H1 (cell line): ENCODE data around the gene INPP5E. TPM values are rescaled to one million over a fixed set of nuclear protein-coding genes. Genes with fewer than 3 reads are reported as not detected.

Source experiments
- BRCA1 ChIP-seq: IDR thresholded peaks from 2 replicates; pipeline ENCODE4 v1.6.1; 2012; ENCODE audit warnings: low read depth, low read length, improper control_type of control experiment
- HDAC2 ChIP-seq, 2 experiments: fragments of 300-600 bp in 1 of 2; sonication (generic) in 1 of 2; IDR thresholded peaks; 2 replicates each; pipeline ENCODE4 v1.6.1; 2011 to 2012; ENCODE audit warnings: low read depth in 2 of 2, low read length in 2 of 2, mild to moderate bottlenecking in 2 of 2, moderate library complexity in 2 of 2, borderline replicate concordance in 1 of 2, inconsistent platforms in 1 of 2
- HDAC6 ChIP-seq: IDR thresholded peaks from one replicate; pipeline ENCODE4 v1.7.1; 2012; ENCODE audit warnings: low read depth, mild to moderate bottlenecking, inconsistent platforms, low read length, moderate library complexity
- SP4 ChIP-seq: IDR thresholded peaks from 2 replicates; pipeline ENCODE4 v1.6.1; 2012; ENCODE audit warnings: low read length, inconsistent platforms
- SRF ChIP-seq: IDR thresholded peaks from 2 replicates; pipeline ENCODE4 v1.6.1; 2011; ENCODE audit warnings: mild to moderate bottlenecking, low read depth, low read length, moderate library complexity
- TEAD4 ChIP-seq: IDR thresholded peaks from 2 replicates; pipeline ENCODE4 v1.6.1; 2012; ENCODE audit warnings: low read depth, low read length, inconsistent platforms, mixed read lengths
- polyA plus RNA-seq, 7 experiments: library from polyadenylated mRNA; depleted of rRNA in 3 of 7; stranded (reverse) in 5 of 7; unstranded in 2 of 7; fragments of >200 nt in 5 of 7; fragments of 200-250 nt in 2 of 7; gene quantifications; 1 replicate in 5 of 7; 2 replicates in 1 of 7; 4 replicates in 1 of 7; pipeline versions ENCODE4 v1.2.1 to v1.2.3, GENCODE V29; 2011 to 2013; ENCODE audit warnings: missing spikeins in 2 of 7, mixed read lengths in 2 of 7
- total RNA-seq: library from RNA; stranded (reverse); fragmentation: NEBNext Ultra II Directional; extraction: Animal tissue kit (Norgen Biotek cat#: 25700); gene quantifications from 2 replicates; pipeline ENCODE4 v1.2.1, GENCODE V29; 2021

The INPP5E gene
- total and polyA plus RNA-seq, 2 of the 8 experiments (the other 6 are each of a cell fraction or from before 2014, with no cell fraction given), result 8.7 to 11.3 TPM

DNA sequence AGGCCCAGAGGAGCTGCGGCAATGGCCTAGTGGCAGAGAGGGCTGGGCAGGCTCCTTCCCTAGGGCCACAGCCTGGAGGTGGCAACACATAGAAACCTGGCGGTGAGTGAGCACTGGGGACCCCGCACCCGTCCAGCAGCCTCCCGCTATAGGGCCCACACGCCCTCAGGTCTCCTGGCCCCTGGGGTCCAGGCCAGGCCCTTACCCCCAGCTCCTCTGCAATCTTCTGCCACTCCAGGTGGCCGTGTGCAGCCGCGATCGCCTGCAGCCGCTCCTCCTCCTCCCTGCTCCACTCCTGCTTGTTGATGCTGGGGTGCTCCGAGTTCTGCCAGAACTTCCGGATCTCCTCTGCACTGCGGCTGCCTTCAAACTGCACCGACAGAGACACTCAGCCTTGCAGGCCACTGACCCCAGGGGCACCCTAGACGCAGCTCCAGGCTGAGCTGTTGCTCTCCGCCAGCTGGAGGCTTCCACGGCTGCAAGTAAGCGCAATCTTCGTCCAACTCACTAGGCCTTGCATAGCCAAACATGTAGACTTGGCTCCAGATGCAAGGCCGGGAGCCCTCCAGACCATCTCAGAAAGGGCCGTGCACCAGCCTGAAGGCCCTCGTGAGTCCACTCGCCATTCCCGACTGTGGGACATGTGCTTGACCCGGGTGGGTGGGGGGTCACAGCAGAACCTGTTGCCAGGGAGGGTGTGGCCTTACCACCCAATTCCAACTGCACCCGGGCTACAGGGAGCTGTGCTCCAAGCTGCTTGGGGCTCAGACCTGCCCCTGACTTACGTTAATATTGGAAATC, 47.7 kb downstream of the INPP5E start (continued):
- TF ChIP-seq BRCA1 (no peak), SRF (no peak), TEAD4 (no peak), HDAC6 (no peak), SP4 (no peak), HDAC2 (IDR thresholded peaks at IDR 0.05; ENCODE audit: borderline replicate concordance in 1 of 2, low read depth in 2 of 2, low read length in 2 of 2) (no peak)
